Natural killer cell (primary cell): ENCODE results near the gene PIM1. TPM values are rescaled to one million over a fixed set of nuclear protein-coding genes. Genes with fewer than 3 reads are reported as not detected.

Experiments used
- ATAC-seq, 3 donors: fragments of 150-1000 bp in 2 of 3; fragments of 200-7000 bp in 1 of 3; cut with Tn5 transposase; 1 replicate in 1 of 3; 2 replicates in 2 of 3; pipeline ENCODE4 v1.10.0; 2021; ENCODE audit warnings: mild to moderate bottlenecking in 2 of 3, moderate library complexity in 2 of 3
- DNase-seq, 2 donors: peaks; one replicate each; pipeline versions ENCODE4 v3.0.0 to v3.0.0-alpha.2; 2013 to 2021; ENCODE audit warnings: mixed read lengths in 1 of 2
- H3K27ac ChIP-seq: one replicate; pipeline ENCODE4 v1.5.1; 2013; ENCODE audit warnings: mild to moderate bottlenecking, low read length
- H3K27me3 ChIP-seq: one replicate; pipeline ENCODE4 v1.6.1; 2013; ENCODE audit warnings: low read length; ENCODE audit not compliant: control insufficient read depth, insufficient read depth
- H3K36me3 ChIP-seq: one replicate; pipeline ENCODE4 v1.6.1; 2013; ENCODE audit warnings: low read length; ENCODE audit not compliant: control insufficient read depth, insufficient read depth
- H3K4me1 ChIP-seq: one replicate; pipeline ENCODE4 v1.6.1; 2013; ENCODE audit warnings: low read length; ENCODE audit not compliant: control insufficient read depth, insufficient read depth
- H3K4me3 ChIP-seq: one replicate; pipeline ENCODE4 v1.5.1; 2013; ENCODE audit warnings: low read length
- H3K9me3 ChIP-seq: one replicate; pipeline ENCODE4 v1.6.1; 2013; ENCODE audit warnings: low read length; ENCODE audit not compliant: control insufficient read depth, insufficient read depth
- H3K27ac Mint-ChIP-seq, 2 donors: one replicate each; pipeline ENCODE4 v1.8.0; 2022; ENCODE audit warnings: mild to moderate bottlenecking in 2 of 2, mixed read lengths in 2 of 2, moderate library complexity in 1 of 2
- H3K27me3 Mint-ChIP-seq, 2 donors: one replicate each; pipeline ENCODE4 v1.8.0; 2022; ENCODE audit warnings: low read depth in 2 of 2, mixed read lengths in 2 of 2
- H3K36me3 Mint-ChIP-seq: one replicate; pipeline ENCODE4 v1.8.0; 2022; ENCODE audit warnings: mixed read lengths
- H3K4me1 Mint-ChIP-seq, 2 donors: one replicate each; pipeline ENCODE4 v1.8.0; 2022; ENCODE audit warnings: mixed read lengths in 2 of 2
- H3K4me3 Mint-ChIP-seq: one replicate; pipeline ENCODE4 v1.8.0; 2022; ENCODE audit warnings: mild to moderate bottlenecking, moderate library complexity, mixed read lengths
- H3K9me3 Mint-ChIP-seq, 2 donors: one replicate each; pipeline ENCODE4 v1.8.0; 2022; ENCODE audit warnings: mixed read lengths in 2 of 2
- WGBS: methylation state at CpG from one replicate; pipeline ENCODE4 v1.1.7; 2013; ENCODE audit warnings: missing lambda C conversion rate; ENCODE audit not compliant: insufficient coverage; 5-methylcytosine and 5-hydroxymethylcytosine counted together
- intact Hi-C: fragments of 100-400 bp; cut with micrococcal nuclease; formaldehyde crosslinking; loops from one replicate; pipeline ENCODE4 v1.14.2; 2022
- total RNA-seq, 4 donors: library from RNA; stranded (reverse); fragments of 120-200 nt in 1 of 4; gene quantifications; one replicate each; pipeline versions ENCODE4 v1.2.3 to v1.2.4, GENCODE V29; 2013 to 2022
- TF ChIP-seq, protein P1 (sequence below): fragments of 200-600 bp; IDR thresholded peaks from one replicate; pipeline ENCODE4 v1.8.0; 2022; ENCODE audit warnings: antibody characterized with exemption

Gene PIM1
- 100 to 1,000 TPM; 188 to 242 (median 215) TPM for total RNA-seq
- 131 TPM for total RNA-seq (2013)

DNA sequence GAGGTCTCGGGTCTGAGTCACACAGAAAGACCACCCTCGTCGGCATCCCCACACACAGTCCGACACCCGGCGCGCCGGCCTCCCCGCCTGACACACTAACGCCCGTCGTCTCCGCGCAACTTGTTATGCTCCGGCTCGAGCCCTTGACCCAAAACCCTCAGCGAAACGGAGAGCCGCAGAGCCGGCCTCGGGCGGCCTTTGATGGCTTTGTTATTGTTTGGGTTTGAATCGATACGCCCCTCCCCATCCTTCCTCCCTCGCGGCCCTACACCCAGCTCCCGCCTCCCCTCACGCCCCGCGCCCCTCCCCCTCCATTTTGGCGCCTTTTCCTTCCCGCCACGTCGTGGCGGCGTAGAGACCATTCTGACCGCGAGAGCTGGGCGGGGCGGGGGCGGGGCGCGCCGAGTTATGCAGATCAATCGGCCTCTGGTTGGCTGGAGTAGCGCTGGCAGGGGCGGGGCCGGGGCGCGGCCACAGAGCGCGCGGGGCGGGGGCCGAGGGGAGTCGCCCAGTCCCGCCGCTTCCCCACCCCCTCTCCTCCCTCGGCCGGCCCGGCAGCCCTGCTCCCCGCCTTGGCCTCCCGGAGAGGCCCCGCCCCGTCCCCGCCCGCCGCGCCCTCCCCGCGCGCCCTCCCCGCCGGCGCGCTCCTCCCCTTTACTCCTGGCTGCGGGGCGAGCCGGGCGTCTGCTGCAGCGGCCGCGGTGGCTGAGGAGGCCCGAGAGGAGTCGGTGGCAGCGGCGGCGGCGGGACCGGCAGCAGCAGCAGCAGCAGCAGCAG is at the start of gene PIM1:
PIM1 (plus strand) TSS at position 657 of the 777 bp plus-strand sequence. CDS start 424 bp downstream, outside the sequence.
- ATAC-seq (peak; percentile 79 to 95 (median 85)), DNase-seq (peak; percentile 90 to 98)
- peaks cover 41 to 47% of the 10 kb centered on the region in 2 donors for H3K4me1 Mint-ChIP-seq
- H3K9me3 ChIP-seq, result no peaks in the 10 kb centered on the region
- no peaks in the 10 kb centered on the region for H3K27me3 ChIP-seq
- H3K36me3 Mint-ChIP-seq, result peaks cover 23% of the 10 kb centered on the region
- H3K27ac Mint-ChIP-seq, result peak within 1 kb of the TSS; percentile 95 to 99
- no peaks in the 10 kb centered on the region for H3K9me3 Mint-ChIP-seq
- H3K27ac ChIP-seq, result peak within 1 kb of the TSS; percentile 75
- WGBS, result under 1% methylated on average over 87 of the region's 90 CpGs
- peaks cover 34% of the 10 kb centered on the region for H3K36me3 ChIP-seq
- H3K4me3 Mint-ChIP-seq, result peak within 1 kb of the TSS; percentile 99
- TF ChIP-seq, protein P1, sequence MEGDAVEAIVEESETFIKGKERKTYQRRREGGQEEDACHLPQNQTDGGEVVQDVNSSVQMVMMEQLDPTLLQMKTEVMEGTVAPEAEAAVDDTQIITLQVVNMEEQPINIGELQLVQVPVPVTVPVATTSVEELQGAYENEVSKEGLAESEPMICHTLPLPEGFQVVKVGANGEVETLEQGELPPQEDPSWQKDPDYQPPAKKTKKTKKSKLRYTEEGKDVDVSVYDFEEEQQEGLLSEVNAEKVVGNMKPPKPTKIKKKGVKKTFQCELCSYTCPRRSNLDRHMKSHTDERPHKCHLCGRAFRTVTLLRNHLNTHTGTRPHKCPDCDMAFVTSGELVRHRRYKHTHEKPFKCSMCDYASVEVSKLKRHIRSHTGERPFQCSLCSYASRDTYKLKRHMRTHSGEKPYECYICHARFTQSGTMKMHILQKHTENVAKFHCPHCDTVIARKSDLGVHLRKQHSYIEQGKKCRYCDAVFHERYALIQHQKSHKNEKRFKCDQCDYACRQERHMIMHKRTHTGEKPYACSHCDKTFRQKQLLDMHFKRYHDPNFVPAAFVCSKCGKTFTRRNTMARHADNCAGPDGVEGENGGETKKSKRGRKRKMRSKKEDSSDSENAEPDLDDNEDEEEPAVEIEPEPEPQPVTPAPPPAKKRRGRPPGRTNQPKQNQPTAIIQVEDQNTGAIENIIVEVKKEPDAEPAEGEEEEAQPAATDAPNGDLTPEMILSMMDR, result no peak
- peaks cover 39% of the 10 kb centered on the region for H3K4me1 ChIP-seq
- H3K4me3 ChIP-seq, result peak within 1 kb of the TSS; percentile 92
- H3K27me3 Mint-ChIP-seq, result no peaks in the 10 kb centered on the region
- intact Hi-C loops, result loop anchor here (5.0 to 10.0 kb wide), 2 partner anchors 67 to 575 kb away; partner anchors contain the start of gene SRSF3

DNA sequence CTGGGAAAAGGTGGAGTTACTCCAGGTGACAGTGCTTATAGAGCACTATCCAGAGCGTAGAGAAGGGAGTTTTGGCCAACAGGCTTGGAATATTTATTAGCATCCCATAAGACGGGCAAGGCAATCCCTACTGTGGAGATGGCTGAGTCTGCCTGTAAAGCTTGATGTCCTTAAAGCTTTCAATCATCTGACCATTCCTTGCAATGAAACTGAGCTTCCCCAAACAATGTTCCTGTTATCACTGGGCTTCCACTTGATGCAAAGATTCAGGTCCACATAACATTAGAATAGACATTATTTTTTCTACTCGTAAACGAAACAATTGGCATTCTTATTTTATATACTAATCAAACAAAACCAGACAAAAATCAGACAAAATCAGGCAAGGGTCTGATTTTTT is 48.4 kb upstream of the PIM1 start:
- Histone ChIP-seq H3K27me3 (no peaks in the 10 kb centered on the region), H3K9me3 (no peaks in the 10 kb centered on the region), H3K4me1 (no peaks in the 10 kb centered on the region), H3K27ac (no peak overlapping the region), H3K4me3 (no peak overlapping the region), H3K36me3 (no peaks in the 10 kb centered on the region)
- intact Hi-C loops, result no loop called here
- 97% methylated on average over 4 of the region's 4 CpGs for WGBS
- H3K4me3 Mint-ChIP-seq, result no peak overlapping the region
- H3K27ac Mint-ChIP-seq, result no peak overlapping the region
- H3K4me1 Mint-ChIP-seq, result peaks cover 0 to 7% of the 10 kb centered on the region in 2 donors
- TF ChIP-seq, protein P1, result no peak
- no peak for DNase-seq
- peaks cover 11 to 16% of the 10 kb centered on the region in 2 donors for H3K27me3 Mint-ChIP-seq
- no peaks in the 10 kb centered on the region for H3K9me3 Mint-ChIP-seq
- no peak for ATAC-seq
- no peaks in the 10 kb centered on the region for H3K36me3 Mint-ChIP-seq

DNA sequence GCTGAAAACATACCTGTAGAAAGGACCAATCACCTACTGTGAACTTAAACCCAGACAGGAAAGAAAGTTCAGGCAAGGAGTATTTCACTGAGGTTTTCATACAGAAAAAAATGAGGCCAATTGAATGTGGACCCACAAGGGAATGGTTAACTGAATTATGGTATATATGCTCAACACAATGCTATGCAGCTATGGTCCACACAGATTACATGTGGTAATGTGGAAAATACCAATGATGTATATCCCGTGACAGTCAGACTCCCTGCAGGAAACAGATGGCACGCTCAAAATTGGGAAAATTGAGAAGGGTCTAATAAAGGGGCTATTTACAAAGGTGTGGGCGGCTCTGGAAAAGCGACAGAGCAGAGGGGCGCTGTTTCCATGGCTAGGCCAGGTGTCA is 47.1 kb upstream of the PIM1 start:
- no peak overlapping the region for H3K27ac ChIP-seq
- Mint-ChIP-seq H3K9me3 (no peaks in the 10 kb centered on the region), H3K4me3 (no peak overlapping the region), H3K27ac (no peak overlapping the region), H3K36me3 (no peaks in the 10 kb centered on the region), H3K4me1 (peaks cover 0 to 7% of the 10 kb centered on the region in 2 donors), H3K27me3 (peaks cover 8 to 16% of the 10 kb centered on the region in 2 donors)
- H3K27me3 ChIP-seq, result no peaks in the 10 kb centered on the region
- DNase-seq (no peak), ATAC-seq (no peak)
- no peaks in the 10 kb centered on the region for H3K9me3 ChIP-seq
- H3K4me1 ChIP-seq, result no peaks in the 10 kb centered on the region
- H3K36me3 ChIP-seq, result no peaks in the 10 kb centered on the region
- H3K4me3 ChIP-seq, result no peak overlapping the region
- TF ChIP-seq, protein P1, result no peak
- intact Hi-C loops, result no loop called here
- WGBS, result 98% methylated on average over 5 of the region's 5 CpGs
